RWPE1 (cell line): Measurements from ENCODE around the gene SLC6A6.
"Not testable (repeated sequence)": the region's sequence is repeated elsewhere in the genome, so short reads cannot be mapped to it uniquely, and the experiment has no call there.

ENCODE experiments used
- CTCF ChIA-PET: fragments of 350-600 bp; sonication (Branson Sonifier 250); formaldehyde crosslinking; extraction: SDS; loops from one replicate; lab custom pipeline; 2021; lab: Yijun Ruan, JAX
- POLR2A ChIA-PET: fragments of 400-600 bp; formaldehyde crosslinking; extraction: SDS; loops from one replicate; lab custom pipeline; 2020; ENCODE audit warnings: antibody characterized with exemption; ENCODE audit not compliant: low non-redundant PET; lab: Yijun Ruan, JAX
- DNase-seq: peaks from one replicate; pipeline ENCODE4 v3.0.0; 2012; ENCODE audit warnings: low spot score
- H3K27ac ChIP-seq: fragments of 450-650 bp; 2 replicates; pipeline ENCODE4 v1.5.1; 2017
- TF ChIP-seq, protein P1 (sequence below): fragments of 450-650 bp; conservative IDR thresholded peaks from 2 replicates; pipeline ENCODE4 v1.5.1; 2017; ENCODE audit warnings: low read depth, mild to moderate bottlenecking

SLC6A6 gene

DNA sequence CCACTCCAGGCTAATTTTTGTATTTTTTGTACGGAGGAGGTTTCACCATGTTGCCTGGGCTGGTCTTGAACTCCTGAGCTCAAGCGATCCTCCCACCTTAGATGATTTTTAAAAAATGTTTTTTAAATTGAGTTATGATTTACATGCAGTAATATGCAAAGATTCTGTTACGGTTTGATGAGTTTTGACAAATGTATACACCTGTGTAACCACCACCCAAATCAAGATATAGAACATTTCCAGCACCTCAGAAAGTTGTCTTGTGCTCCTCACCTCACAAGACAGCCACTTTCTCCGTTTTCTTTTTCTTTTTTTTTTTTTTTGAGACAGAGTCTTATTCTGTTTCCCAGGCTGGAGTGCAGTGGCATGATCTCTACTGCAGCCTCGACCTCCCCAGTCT is 4.8 kb downstream of the SLC6A6 start:
- no peak for DNase-seq
- CTCF ChIA-PET: no interaction called here
- TF ChIP-seq, protein P1, sequence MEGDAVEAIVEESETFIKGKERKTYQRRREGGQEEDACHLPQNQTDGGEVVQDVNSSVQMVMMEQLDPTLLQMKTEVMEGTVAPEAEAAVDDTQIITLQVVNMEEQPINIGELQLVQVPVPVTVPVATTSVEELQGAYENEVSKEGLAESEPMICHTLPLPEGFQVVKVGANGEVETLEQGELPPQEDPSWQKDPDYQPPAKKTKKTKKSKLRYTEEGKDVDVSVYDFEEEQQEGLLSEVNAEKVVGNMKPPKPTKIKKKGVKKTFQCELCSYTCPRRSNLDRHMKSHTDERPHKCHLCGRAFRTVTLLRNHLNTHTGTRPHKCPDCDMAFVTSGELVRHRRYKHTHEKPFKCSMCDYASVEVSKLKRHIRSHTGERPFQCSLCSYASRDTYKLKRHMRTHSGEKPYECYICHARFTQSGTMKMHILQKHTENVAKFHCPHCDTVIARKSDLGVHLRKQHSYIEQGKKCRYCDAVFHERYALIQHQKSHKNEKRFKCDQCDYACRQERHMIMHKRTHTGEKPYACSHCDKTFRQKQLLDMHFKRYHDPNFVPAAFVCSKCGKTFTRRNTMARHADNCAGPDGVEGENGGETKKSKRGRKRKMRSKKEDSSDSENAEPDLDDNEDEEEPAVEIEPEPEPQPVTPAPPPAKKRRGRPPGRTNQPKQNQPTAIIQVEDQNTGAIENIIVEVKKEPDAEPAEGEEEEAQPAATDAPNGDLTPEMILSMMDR: no peak
- no peak overlapping the region for H3K27ac ChIP-seq
- POLR2A ChIA-PET: no interaction called here

DNA sequence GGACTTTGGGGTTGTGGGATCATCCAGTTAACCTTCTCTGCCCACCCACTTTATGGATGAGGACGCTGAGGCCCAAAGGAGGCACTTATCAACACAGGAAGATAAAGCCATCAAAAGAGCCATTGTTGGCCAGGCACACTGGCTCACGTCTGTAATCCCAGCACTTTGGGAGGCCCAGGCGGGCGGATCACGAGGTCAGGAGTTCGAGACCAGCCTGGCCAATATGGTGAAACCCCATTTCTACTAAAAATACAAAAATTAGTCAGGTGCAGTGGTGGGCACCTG is 7.3 kb downstream of the SLC6A6 start:
- H3K27ac ChIP-seq, CTCF ChIA-PET, POLR2A ChIA-PET, DNase-seq: not testable (repeated sequence)

DNA sequence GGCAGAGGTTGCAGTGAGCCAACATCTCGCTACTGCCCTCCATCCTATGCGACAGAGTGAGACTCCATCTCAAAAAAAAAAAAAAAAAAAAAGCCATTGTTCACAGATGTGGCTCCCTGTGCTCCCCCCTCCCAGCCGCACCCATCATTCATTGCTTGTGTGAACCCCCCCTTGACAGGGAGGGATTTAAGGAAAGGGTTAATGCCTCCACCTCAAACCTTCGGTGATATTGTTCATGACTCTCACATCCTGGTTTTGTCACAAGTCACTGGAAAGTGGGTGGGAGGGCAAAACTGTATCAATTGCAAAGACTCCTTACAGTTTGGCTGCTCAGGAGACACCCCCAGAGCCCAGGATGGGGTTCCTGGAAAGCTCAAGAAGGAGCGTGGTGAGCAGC is 7.7 kb downstream of the SLC6A6 start:
- peak overlapping the region; percentile 49 for H3K27ac ChIP-seq
- TF ChIP-seq, protein P1: no peak
- no peak for DNase-seq
- CTCF ChIA-PET: interaction anchor here (0.6 kb wide), 1 partner anchor 17 kb away, joined by 3 read pairs; no protein-coding TSS in a partner anchor
- POLR2A ChIA-PET: no interaction called here

DNA sequence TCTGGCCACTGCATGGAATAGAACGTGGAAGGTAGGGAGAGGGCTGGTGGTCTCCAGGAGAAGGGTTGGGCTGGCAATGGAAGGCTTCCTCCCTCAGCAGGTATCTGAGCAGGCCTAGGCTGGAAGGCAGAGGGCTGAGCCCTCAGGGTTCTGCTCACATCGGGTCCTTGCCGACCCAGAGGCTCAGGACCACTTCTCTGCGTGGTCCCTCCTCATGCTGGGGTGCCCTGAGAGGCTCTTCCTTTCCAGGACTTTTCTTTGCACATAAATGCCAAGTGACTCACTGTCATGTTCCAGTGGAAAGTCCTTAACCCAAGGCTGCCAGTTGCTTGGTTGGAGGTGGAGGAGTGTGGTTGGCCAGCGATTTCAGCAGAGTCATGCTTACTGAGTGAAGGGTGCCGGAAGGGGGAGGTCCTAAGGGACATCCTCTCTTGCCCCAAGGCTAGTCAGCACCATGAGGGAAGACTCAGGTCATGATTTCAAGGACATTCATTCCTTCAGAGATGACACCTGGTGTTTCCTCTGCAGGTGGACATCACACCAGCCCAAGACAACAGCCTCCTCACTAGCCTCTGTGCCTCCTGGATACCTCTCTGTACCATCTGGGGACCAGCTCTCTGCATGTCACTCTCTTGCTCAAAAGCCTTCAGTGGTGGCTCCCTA is 8.2 kb downstream of the SLC6A6 start:
- TF ChIP-seq, protein P1: no peak
- ChIA-PET POLR2A (no interaction called here), CTCF (interaction anchor here (0.6 kb wide), 1 partner anchor 17 kb away, joined by 3 read pairs; no protein-coding TSS in a partner anchor)
- H3K27ac ChIP-seq: peak overlapping the region; percentile 49
- DNase-seq: no peak

DNA sequence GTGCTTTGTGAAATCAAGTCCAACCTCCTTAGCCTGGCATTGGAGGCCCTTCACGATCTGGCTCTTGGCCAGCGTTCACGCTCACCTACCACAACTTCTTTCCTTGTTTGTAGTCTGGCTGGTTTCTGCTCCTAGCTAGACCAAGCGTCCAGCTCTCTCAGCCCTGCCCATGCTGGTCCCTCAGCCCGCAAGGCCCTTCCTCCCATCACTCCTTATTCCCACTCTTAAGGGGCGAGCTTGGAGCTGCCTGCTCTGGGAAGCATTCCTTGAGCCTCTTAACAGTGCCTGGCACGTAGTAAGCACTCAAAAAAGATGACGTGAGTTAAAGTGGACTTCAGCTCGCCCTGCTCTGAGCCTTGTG is 8.7 kb downstream of the SLC6A6 start:
- H3K27ac ChIP-seq: peak overlapping the region; percentile 49
- CTCF ChIA-PET: no interaction called here
- TF ChIP-seq, protein P1: no peak
- POLR2A ChIA-PET: no interaction called here
- DNase-seq: no peak

DNA sequence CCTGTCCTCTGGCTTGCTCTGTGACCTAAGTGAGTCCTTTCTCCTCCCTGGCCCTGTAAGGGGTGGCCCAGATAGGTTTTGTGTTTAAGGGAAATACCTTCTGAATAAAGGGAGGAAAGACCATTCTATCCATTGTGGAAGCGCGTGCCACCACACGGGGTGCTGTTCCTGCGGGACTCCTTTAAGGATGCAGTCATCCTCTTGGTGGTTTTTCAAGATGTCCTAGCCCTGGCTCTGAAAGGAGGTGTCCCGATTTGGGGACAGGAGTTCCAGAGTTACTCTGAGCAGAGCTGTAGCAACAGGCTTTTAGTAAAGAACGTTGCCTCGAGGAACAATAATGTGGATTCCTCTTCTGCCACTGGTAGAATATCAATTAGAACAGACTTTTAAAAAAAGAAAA is 9.6 kb downstream of the SLC6A6 start:
- CTCF ChIA-PET: interaction anchor here (0.7 kb wide), 1 partner anchor 27 kb away, joined by 3 read pairs; no protein-coding TSS in a partner anchor
- POLR2A ChIA-PET: no interaction called here
- no peak for DNase-seq
- H3K27ac ChIP-seq: no peak overlapping the region
- TF ChIP-seq, protein P1: no peak

DNA sequence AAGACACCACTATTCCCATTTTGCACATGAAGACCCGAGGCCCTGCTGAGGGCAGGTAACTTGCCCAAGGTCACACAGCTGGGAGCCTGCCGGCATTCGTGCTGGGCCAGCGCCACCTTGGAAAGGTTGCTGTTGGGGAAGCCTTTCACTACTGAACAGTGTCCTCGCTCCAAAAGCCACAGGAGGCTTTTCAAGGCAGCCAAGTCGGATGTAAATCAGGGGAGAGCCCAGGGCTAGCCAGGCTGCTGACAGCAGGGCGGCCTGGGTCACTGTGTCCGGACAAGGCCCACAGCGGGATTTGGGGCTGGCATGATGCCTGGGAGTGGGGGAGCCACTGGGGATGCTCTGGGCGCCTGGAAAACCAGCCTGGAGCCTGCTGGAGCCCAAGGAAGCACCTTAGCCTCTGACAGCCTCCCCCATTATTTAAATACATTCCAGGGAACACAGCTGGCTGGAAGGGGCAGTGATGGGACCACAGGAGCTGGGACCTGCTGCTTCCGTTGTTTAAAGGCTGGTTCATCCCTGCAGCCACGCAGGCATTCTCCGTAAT is 10.5 kb downstream of the SLC6A6 start:
- ChIA-PET POLR2A (no interaction called here), CTCF (no interaction called here)
- TF ChIP-seq, protein P1: no peak
- DNase-seq: no peak
- H3K27ac ChIP-seq: peak overlapping the region; percentile 77
